ENCODE results near the gene DUS1L. TPM values are rescaled to one million over a fixed set of nuclear protein-coding genes. Genes with fewer than 3 reads are reported as not detected.

Gene DUS1L
- total RNA-seq, 8 experiments from 2014 or later = 32.3 to 91.1 (median 47.2) TPM

GRCh38 chr17:82089723-82090548, 24.3 kb upstream of the DUS1L start:
- H3K4me3 ChIP-seq = no peak overlapping the region
- no peaks in the 10 kb centered on the region for H3K4me1 ChIP-seq (replicated peaks in 1 of 2)
- H3K27ac ChIP-seq = no peak overlapping the region
- in situ Hi-C loops (cut with MboI; ENCODE audit: low pct_unique_long_range_greater_than_20kb in 2 of 9, low sequenced_read_pairs in 9 of 9, unreplicated experiment in 9 of 9) = no loop called here
- no peak for ATAC-seq (replicated peaks in 6 of 8)
- WGBS, 10 experiments = 20 to 100% (median 89%) methylated on average over 1 to 7 of the region's 29 CpGs; no CpG with 5 or more reads in 5 of the 10 experiments

GRCh38 chr17:82088838-82089722, 23.5 kb upstream of the DUS1L start:
- Histone ChIP-seq H3K4me1 (replicated peaks in 1 of 2) (no peaks in the 10 kb centered on the region), H3K4me3 (no peak overlapping the region), H3K27ac (no peak overlapping the region)
- ATAC-seq (replicated peaks in 6 of 8) = no peak
- in situ Hi-C loops (cut with MboI; ENCODE audit: low pct_unique_long_range_greater_than_20kb in 2 of 9, low sequenced_read_pairs in 9 of 9, unreplicated experiment in 9 of 9) = no loop called here
- WGBS, 10 experiments = 93 to 100% methylated on average over 2 to 8 of the region's 47 CpGs; no CpG with 5 or more reads in 8 of the 10 experiments

GRCh38 chr17:82087961-82088837, 22.6 kb upstream of the DUS1L start:
- ATAC-seq (replicated peaks in 6 of 8) = no peak
- H3K27ac ChIP-seq = no peak overlapping the region
- H3K4me3 ChIP-seq = no peak overlapping the region
- in situ Hi-C loops (cut with MboI; ENCODE audit: low pct_unique_long_range_greater_than_20kb in 2 of 9, low sequenced_read_pairs in 9 of 9, unreplicated experiment in 9 of 9) = no loop called here
- H3K4me1 ChIP-seq (replicated peaks in 1 of 2) = no peaks in the 10 kb centered on the region
- WGBS, 10 experiments = 97 to 100% methylated on average over 2 to 6 of the region's 48 CpGs; no CpG with 5 or more reads in 8 of the 10 experiments

GRCh38 chr17:82086941-82087906, 21.6 kb upstream of the DUS1L start:
- in situ Hi-C loops (cut with MboI; ENCODE audit: low pct_unique_long_range_greater_than_20kb in 2 of 9, low sequenced_read_pairs in 9 of 9, unreplicated experiment in 9 of 9) = no loop called here
- Histone ChIP-seq H3K4me1 (replicated peaks in 1 of 2) (no peaks in the 10 kb centered on the region), H3K27ac (no peak overlapping the region), H3K4me3 (no peak overlapping the region)
- ATAC-seq (replicated peaks in 6 of 8) = no peak
- WGBS, 10 experiments = no CpG with 5 or more reads among the region's 39 CpGs

- 87% methylated on average over 6 of the region's 25 CpGs; no CpG with 5 or more reads in 9 of the 10 experiments for WGBS, 10 experiments
- ATAC-seq (replicated peaks in 6 of 8) = peak in 2 of 8 experiments; percentile 1
- in situ Hi-C loops (cut with MboI; ENCODE audit: low pct_unique_long_range_greater_than_20kb in 2 of 9, low sequenced_read_pairs in 9 of 9, unreplicated experiment in 9 of 9) = no loop called here
- Histone ChIP-seq H3K4me1 (replicated peaks in 1 of 2) (no peaks in the 10 kb centered on the region), H3K4me3 (no peak overlapping the region), H3K27ac (no peak overlapping the region)
Measured at GRCh38 chr17:82085931-82086764, 20.5 kb upstream of the DUS1L start.

- in situ Hi-C loops (cut with MboI; ENCODE audit: low pct_unique_long_range_greater_than_20kb in 2 of 9, low sequenced_read_pairs in 9 of 9, unreplicated experiment in 9 of 9) = no loop called here
- Histone ChIP-seq H3K4me3 (no peak overlapping the region), H3K4me1 (replicated peaks in 1 of 2) (no peaks in the 10 kb centered on the region), H3K27ac (no peak overlapping the region)
- 88% methylated on average over 5 of the region's 49 CpGs; no CpG with 5 or more reads in 9 of the 10 experiments for whole genome bisulfite sequencing, 10 experiments
- peak in 3 of 8 experiments; percentile 0 to 2 (median 2) for ATAC-seq (replicated peaks in 6 of 8)
Measured at GRCh38 chr17:82085031-82085861, 19.6 kb upstream of the DUS1L start.

- no peaks in the 10 kb centered on the region for H3K4me1 ChIP-seq (replicated peaks in 1 of 2)
- ATAC-seq (replicated peaks in 6 of 8) = no peak
- H3K4me3 ChIP-seq = no peak overlapping the region
- H3K27ac ChIP-seq = no peak overlapping the region
- in situ Hi-C loops (cut with MboI; ENCODE audit: low pct_unique_long_range_greater_than_20kb in 2 of 9, low sequenced_read_pairs in 9 of 9, unreplicated experiment in 9 of 9) = no loop called here
- WGBS, 10 experiments = 92% methylated on average over 3 of the region's 31 CpGs; no CpG with 5 or more reads in 9 of the 10 experiments
Measured at GRCh38 chr17:82084373-82085030, 18.9 kb upstream of the DUS1L start.

- ATAC-seq (replicated peaks in 6 of 8) = no peak
- 91 to 95% methylated on average over 4 of the region's 55 CpGs; no CpG with 5 or more reads in 8 of the 10 experiments for WGBS, 10 experiments
- H3K4me3 ChIP-seq = no peak overlapping the region
- in situ Hi-C loops (cut with MboI; ENCODE audit: low pct_unique_long_range_greater_than_20kb in 2 of 9, low sequenced_read_pairs in 9 of 9, unreplicated experiment in 9 of 9) = no loop called here
- H3K4me1 ChIP-seq (replicated peaks in 1 of 2) = no peaks in the 10 kb centered on the region
- H3K27ac ChIP-seq = no peak overlapping the region
Measured at GRCh38 chr17:82083533-82084359, 18.1 kb upstream of the DUS1L start.

- no peak overlapping the region for H3K27ac ChIP-seq
- WGBS, 10 experiments = 60 to 100% (median 95%) methylated on average over 1 to 4 of the region's 24 CpGs; no CpG with 5 or more reads in 4 of the 10 experiments
- no peak overlapping the region for H3K4me3 ChIP-seq
- in situ Hi-C loops (cut with MboI; ENCODE audit: low pct_unique_long_range_greater_than_20kb in 2 of 9, low sequenced_read_pairs in 9 of 9, unreplicated experiment in 9 of 9) = no loop called here
- no peak for ATAC-seq (replicated peaks in 6 of 8)
- no peaks in the 10 kb centered on the region for H3K4me1 ChIP-seq (replicated peaks in 1 of 2)
Measured at GRCh38 chr17:82083009-82083408, 17.4 kb upstream of the DUS1L start.
